DMS 273 (cell line): ENCODE data around the gene STK40.

Experiments used
- DNase-seq: peaks from one replicate; lab custom pipeline; 2025; ENCODE audit not compliant: unreplicated experiment; lab: John Stamatoyannopoulos, UW

Gene STK40

DNA sequence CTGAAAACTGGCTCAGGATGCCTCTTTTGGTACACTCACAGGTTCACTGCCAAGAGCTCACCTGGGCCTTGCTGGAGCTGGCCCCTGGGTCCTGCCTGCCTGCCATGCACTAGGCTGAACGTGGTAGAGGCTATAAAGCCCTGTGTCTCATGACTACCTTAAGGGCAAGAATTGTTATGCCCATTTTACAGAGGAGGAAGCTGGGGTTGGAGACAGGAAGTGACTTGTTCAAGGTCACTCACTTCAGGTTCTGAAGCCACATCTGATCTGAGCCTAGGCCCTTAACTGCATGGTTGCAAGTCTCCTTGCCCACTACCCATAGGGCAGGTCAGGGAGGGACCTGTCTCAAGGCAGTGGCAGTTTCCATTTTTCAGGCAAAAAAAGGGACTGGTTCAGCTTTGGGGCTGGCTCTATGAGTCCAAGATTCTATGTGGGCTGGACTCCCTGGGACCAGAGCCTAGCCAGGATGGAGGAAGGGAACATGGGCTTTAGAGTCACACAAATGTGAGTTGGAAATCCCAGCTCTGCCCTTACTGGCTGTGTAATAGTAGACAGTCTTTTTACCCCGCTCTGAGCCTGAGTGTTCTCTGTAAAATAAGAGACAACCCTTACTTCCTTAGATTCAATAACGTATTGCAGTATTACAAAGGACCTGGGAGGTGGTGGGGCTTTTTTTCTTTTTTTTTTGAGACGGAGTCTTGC lies 7.8 kb downstream of the STK40 start:
- no peak for DNase-seq

DNA sequence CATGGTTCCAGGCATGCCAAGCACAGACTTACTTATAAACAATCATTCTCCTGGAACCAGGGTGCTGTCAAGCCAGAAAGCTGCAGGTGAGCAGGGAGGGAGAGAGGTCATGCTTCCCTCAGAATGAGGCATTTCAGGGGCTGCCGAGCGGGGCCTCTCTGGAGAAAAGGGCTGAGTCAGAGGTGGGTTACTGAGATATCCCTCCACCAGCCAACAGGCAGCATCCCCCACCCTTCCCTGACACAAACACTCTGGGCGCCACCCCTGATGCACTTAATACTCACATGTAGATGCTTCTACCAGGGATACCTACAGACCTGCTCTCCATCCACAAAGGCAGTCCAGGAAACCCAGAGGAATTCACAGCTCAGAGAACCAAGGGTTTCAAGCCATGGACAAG lies 13.1 kb downstream of the STK40 start:
- no peak for DNase-seq

- peak; percentile 91 for DNase-seq
These were observed 16.5 kb downstream of the STK40 start for GRCh38 chr1:36369061-36369861.

DNA sequence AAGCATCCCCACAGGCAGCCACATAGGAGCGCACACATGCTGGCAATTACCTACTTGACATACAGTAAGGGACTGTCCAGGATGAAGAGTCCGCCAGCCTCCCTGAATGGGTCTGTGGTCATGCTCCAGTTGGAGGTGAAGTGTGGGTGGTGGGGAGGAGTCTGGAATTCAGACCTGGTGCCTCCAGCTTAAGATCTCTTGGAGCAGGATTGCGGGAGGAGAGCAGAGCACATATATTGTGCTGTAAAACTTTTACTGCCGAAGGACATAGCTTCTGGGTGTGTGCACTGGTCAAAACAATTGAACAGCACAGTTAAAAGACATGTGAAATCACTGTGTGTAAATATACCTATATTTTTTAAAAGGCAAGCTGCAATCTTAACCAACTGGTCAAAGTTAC lies 17.9 kb downstream of the STK40 start:
- no peak for DNase-seq

- DNase-seq, result no peak
These were observed 18.7 kb downstream of the STK40 start for GRCh38 chr1:36367066-36367465.

- peak; percentile 99 for DNase-seq
These were observed 19.5 kb downstream of the STK40 start for GRCh38 chr1:36366091-36366661.

DNA sequence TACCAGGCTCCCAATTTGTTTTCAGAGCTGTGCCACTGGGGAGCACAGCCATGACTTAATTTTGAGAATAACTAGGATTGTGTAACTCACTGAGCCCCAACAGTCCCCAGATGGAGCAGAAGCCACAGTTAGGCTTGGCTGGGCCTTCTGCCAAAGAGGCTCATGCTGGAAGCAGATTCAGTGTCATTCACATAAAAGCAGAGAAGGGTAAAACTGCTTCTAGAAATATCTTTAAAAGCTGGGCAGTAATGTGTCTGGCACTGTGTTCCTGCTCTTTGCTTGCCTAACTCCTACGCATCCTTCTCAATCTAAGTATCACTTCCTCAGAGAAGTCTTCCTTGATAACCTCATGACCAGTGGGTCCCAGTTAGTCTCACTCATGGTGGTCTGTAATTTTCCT lies 20.3 kb downstream of the STK40 start:
- DNase-seq, result peak; percentile 92

DNA sequence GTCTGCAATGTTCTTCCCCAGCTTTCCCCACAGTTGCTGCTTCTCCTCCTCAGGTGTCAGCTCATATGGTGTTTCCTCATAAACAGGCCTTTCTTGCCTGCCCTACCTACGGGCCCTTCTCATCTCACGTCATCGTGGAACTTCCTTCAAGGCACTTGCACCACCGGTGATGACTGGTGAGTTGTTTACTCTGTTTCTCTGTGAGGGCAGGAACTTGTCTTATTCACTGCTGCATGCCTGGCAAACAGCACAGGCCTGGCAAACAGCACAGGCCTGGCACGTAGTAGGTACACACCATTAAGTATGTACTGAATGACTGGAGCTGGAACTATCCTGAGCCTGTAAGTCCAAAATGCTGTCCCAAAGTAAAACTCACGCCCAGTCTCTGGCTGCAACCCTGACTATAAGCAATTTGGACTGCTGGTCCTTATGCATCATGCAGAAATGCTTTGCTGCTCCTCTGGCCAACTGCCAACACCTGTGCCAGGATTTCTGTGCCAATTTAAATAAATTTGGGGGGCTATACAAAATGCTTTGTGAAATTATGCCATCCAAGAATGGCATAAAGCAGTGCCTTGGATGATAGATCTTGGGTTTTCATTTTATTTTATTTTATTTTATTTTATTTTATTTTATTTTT lies 25.7 kb downstream of the STK40 start:
- no peak for DNase-seq

DNA sequence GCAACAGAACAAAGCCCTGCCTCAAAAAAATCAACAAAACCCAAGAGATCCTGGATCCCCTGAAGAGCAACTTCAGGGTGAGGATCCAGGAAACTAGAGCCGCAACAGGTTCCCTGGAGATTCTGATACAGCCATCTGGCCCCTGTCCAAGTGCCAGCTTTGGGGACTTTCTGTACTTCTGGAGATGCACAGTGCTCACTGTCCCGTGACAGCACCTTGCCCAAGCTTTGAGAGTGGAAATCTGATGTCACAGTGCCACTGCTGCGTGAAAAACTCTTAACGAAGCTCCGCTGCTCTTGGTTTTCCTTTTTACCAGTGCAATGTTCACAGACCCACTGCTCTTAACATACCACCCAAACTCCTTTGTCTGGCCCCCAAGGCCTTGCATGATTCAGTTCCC lies 26.3 kb downstream of the STK40 start:
- DNase-seq, result no peak

GRCh38 chr1:36358514-36359084 lies 27.1 kb downstream of the STK40 start:
- no peak for DNase-seq

DNA sequence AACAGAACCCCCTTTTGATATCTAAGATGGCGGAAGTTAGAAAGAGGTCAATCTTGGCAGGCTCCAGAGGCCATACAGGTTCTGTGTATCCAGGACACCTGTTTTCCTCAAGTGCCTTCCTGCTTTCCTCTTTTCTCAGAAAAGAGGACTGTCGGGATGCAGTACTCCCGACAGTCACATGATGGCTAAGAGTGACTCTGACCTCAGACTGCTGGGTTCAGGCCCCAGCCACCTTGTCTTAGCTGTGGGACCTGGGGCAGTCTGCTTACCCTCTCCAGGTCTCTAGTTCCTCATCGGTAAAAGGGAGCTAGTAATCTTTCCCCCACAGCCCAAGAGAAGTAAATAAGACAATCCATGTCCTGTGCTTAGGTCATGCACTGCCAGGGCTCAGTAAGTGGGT lies 29.9 kb downstream of the STK40 start:
- DNase-seq, result no peak

DNA sequence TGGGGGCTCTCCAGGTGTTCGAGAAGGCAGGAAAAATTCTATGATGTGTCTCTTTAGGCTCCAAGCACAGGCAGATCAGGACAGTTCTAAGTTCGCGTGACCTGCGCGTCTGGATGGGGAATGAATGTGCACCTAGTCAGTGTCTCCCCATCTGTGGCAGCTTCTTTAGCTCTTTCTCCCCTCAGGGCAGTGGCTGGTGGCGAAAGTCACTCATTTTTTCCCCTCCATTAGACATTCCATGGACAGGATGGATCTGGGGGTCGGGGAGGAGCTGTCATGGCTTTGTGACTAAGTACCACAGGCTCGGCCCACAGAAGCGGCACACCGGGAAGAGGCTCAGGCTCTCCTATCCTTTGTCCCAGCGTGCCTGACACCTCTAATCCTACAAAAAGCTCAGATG lies 31.2 kb downstream of the STK40 start:
- no peak for DNase-seq

GRCh38 chr1:36352910-36353878 lies 32.5 kb downstream of the STK40 start:
- DNase-seq, result no peak

DNA sequence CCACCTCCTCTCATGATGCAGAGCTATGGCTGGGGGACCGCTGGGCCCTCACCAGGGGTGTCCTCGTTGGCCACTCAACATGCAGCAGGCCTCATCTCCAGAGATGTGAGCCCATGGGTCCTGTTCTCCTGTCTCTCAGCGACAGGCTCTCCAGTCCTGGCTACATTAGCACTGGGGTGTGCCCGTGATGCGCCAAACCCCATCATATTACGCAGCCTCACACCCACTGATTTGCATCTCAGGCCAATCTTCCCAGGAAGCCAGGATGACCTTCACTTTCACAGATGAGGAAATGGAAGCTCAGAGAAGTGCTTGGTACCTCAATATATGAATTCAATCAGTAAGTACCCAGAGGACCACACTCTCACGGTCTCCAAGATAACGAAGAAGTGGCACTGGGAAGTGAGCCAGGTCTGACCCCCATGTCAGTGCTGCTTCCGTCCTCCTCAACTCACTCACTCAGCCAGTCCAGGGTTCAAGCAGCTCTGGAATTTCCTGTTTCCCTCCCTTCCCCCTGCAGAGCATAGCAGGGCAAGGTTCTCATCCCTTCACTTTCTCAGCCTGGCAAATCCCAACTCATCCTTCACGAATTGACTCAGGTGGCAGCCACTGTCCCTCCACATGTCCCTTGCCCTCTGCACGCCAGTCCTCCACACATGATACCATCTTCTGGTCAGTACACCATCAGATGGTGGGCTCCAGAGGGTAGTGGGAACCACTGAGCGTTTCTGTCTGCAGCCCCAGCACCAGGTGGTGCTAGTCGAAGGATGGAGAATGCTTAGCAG lies 33.4 kb downstream of the STK40 start:
- no peak for DNase-seq

- peak; percentile 71 for DNase-seq
These were observed 34.3 kb downstream of the STK40 start for GRCh38 chr1:36351227-36351977.

GRCh38 chr1:36350659-36351226 lies 35.0 kb downstream of the STK40 start:
- DNase-seq, result no peak

DNA sequence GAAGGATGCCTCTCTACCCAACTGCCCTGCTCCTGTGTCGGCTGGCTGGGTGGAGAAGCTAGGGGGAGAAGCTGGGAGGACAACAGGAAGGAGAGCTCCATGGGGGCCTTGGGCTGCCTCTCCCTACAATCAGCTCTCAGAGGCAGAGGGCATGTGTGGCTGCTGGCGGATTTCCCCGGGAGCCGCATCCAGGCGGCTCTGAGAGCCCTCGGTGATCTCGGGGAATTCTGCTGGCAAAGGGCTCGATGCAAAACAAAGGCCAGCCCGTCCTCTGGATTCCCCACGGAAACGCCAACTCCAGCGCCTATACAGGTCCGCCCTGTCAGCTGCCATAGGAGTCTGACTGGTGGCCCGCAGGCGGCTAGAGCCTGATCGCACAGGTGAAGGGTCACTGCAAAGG lies 35.9 kb downstream of the STK40 start:
- DNase-seq, result no peak

DNA sequence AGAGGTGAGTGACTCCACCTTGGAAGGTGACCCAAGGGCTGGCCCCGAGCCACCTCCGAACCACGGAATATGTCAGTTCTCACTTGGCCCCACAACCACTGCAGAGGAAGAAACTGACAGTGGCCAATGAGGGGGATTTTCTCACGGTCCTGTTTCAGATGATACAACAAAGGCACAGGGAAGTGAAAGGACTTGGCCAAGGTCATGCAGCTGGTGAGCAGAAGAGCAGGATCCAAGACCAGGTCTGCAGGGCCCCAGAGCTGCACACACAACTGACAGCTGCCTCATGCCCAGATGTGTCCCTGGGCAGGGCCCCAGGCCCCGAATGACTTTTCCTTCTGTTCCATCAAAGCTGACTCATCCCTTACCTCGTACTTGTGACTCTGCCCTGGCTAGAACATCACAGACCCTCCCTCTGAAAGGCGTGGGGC lies 36.5 kb downstream of the STK40 start:
- DNase-seq, result no peak
